ENCODE measurements around the gene ADGRG1.

Gene ADGRG1

DNA sequence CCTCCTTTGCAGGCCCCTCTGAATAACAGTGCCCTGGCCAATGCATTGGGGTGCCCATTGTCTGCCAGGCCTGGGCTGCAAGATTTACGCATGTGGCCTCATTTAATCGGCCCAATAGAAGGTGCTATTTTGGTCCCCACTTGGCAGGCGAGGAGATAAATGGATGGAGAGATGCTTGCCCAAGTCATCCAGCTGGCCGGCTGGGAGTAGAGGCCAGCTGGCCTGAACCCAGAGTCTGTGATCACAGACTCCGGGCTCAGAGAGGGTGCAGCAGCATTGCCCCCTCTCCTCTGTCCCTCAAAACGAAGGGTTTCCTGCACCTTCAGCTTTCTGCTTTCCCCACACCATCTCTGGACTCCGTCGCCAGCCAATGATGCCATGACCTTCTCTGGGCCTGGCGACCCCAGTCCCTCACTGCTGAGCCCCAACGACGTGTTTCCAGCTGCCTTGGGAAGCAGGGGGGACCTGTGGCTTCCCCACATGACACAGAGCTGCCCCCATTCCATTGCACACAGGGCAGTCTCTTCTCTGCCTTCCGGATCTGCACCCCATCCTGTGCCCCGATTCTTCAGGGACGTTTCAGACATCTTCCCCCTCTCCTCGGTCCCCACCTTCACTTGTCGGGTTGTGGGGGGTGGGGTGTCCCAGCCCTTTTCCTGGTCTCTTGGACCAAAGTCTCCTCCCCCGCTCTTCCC, 3.5 kb upstream of the ADGRG1 start:
- no peak for DNase-seq (ENCODE audit: low read depth)
- TF ChIP-seq, protein P1, sequence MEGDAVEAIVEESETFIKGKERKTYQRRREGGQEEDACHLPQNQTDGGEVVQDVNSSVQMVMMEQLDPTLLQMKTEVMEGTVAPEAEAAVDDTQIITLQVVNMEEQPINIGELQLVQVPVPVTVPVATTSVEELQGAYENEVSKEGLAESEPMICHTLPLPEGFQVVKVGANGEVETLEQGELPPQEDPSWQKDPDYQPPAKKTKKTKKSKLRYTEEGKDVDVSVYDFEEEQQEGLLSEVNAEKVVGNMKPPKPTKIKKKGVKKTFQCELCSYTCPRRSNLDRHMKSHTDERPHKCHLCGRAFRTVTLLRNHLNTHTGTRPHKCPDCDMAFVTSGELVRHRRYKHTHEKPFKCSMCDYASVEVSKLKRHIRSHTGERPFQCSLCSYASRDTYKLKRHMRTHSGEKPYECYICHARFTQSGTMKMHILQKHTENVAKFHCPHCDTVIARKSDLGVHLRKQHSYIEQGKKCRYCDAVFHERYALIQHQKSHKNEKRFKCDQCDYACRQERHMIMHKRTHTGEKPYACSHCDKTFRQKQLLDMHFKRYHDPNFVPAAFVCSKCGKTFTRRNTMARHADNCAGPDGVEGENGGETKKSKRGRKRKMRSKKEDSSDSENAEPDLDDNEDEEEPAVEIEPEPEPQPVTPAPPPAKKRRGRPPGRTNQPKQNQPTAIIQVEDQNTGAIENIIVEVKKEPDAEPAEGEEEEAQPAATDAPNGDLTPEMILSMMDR (IDR thresholded peaks at IDR 0.05; ENCODE audit: control insufficient read depth, extremely low read depth, insufficient read depth): no peak

DNA sequence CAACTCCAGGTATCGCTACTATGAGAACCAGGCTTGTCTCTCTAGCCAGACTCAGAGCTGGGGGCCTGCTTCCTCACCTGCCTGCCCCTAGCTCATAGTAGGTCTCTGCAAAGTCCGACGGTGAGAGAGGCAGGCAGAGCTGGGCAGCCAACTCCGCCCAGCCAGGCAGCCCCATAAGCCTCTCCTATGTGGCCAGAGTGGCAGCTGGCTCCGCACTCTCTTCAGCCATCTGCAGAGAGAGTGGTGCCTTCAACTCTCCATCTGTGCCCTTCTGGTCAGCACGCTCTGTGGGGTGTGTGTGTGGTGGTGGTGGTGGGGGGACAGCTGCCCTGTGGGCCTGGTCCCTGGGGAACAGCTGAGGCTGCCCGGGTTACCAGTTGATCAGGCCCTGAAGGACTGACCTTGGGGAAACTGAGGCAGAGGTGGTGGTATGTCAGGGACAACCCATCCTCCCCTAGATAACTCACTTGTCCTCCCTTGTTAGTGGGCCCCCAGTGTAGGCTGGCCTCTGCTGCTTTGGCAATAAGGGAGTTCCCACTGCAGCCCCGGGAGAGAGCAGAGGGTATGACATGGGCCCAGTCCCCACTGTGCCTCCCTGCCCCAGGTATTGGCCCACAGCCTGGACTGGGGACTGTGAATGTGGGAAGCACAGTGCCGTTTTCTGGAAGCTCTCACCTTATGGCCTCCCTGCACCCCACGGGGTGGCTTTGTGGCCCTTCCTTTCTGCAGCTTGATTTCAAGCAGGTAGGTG, 1.8 kb upstream of the ADGRG1 start:
- TF ChIP-seq, protein P1 (IDR thresholded peaks at IDR 0.05; ENCODE audit: control insufficient read depth, extremely low read depth, insufficient read depth): no peak
- DNase-seq (ENCODE audit: low read depth): no peak
- H3K4me3 ChIP-seq (ENCODE audit: low read depth, low read length): no peak overlapping the region

More for the DNA sequence above, 3.5 kb upstream of the ADGRG1 start:
- no peak overlapping the region for H3K4me3 ChIP-seq (ENCODE audit: low read depth, low read length)

DNA sequence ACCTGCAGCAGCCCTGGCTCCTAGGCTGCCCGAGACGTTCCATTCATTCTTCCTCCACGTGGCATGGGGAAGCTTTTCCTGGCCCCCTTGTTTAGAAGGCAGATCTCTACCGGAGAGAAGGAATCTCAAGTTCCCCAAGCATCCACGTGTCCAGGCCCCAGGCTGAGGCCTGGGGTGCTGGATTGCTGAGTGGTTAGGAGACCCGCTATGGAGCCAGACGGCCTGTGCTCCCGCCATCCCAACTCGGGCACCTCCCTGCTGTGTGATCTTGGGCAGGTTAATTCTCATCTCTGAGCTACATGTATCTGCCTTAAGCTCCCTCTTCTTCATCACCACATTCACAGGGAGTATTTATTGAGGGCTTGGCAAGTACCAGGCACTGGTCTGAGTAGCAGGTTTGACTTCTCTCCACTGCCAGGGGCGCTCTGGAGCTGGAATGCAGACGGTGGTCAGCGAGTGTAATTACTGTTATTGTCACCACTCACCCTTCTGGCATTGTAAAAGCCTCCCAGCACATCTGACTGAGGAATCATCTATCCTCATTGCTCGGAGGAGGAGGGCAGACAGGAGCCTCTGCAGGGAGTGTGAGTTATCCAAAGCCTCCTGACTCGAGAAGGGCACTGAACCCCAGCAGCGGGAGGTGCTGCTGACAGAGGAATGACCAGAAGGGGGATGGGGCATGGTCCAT, 1.1 kb upstream of the ADGRG1 start:
- TF ChIP-seq, protein P1 (IDR thresholded peaks at IDR 0.05; ENCODE audit: control insufficient read depth, extremely low read depth, insufficient read depth): no peak
- no peak for DNase-seq (ENCODE audit: low read depth)
- no peak overlapping the region for H3K4me3 ChIP-seq (ENCODE audit: low read depth, low read length)

DNA sequence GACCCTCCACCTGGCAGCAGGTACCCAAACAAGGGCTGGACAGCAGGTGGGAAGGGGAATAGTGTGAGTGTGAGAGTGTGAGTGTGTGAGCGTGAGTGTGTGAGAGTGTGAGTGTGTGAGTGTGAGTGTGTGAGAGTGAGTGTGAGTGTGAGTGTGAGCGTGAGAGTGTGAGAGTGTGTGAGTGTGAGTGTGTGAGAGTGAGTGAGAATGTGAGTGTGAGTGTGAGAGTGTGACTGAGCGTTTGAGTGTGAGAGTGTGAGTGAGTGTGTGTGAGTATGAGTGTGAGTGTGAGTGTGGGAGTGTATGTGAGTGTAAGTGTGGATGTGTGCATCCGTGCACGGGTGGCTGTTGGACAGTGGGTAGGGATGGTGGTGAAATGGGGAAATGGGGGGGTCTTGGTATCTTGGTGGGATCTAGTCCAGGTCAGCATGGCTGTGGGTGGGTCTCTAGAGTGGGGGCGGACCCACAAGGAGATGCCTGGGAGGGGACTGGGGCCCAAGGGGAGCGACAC, 408 bp downstream of the ADGRG1 start:
- TF ChIP-seq, protein P1 (IDR thresholded peaks at IDR 0.05; ENCODE audit: control insufficient read depth, extremely low read depth, insufficient read depth): no peak
- DNase-seq (ENCODE audit: low read depth): no peak
- no peak overlapping the region for H3K4me3 ChIP-seq (ENCODE audit: low read depth, low read length)

DNA sequence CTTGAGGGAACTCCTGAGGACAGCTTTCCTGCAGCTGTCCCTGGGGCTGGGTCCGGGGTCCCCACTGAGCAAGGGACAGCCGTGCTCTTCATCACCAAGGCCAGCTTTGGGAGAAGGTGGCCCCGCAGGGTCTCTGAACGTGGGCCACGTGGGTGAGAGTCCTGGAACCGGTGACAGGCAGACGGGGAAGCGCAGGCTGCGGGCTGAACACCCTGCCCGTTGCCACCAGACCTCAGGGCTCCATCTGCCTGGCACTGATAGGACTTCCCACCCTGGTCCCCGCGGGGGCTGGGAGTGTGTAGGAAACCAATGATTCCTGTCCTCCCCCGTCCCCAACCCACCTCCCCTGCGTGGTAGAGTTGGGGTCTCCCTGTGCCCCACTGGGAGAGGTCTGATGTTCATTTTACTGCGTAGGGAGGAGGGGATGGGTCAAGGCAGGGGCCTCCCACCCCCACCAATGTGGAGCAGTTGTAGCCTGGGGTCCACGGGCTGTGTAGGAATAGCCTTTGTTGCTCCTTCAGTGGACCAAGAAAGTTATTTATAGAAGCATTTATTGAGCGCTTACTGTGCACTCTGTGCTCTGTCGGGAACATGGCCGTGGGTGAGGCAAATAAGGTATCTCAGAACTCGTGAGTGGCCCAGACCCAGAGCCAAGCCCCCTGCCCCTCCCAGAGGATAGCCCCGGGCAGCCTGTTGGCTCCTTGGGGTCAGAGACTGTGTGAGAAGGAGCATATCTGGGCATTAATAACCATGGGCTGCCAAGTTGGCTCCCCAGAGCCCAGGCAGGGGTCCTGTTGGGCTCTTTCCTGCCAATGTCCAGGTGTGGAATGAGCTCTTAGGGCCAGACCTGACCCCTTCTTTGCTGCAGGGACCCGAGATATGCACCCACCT, 1.3 kb downstream of the ADGRG1 start:
- no peak overlapping the region for H3K4me3 ChIP-seq (ENCODE audit: low read depth, low read length)
- TF ChIP-seq, protein P1 (IDR thresholded peaks at IDR 0.05; ENCODE audit: control insufficient read depth, extremely low read depth, insufficient read depth): no peak
- no peak for DNase-seq (ENCODE audit: low read depth)

DNA sequence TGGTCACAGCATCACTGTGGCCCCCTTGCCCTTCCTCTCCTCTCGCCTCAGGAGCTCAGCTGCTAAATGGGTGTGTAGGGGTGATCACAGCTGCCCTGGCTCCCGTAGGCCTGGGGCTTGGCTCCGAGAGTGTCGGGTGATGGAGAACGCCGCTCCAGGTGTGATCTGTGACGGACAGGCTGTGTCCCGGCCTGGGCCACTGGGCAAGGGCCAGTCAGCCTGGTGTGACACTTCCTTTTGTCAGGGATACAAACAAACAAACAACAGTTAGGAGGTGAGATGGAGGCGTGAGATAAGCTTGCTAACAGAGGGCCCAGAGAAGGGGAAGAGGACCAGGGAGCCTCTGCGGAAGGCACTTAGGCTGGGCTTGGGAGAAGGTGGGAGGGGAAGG, 2.0 kb downstream of the ADGRG1 start:
- TF ChIP-seq, protein P1 (IDR thresholded peaks at IDR 0.05; ENCODE audit: control insufficient read depth, extremely low read depth, insufficient read depth): no peak
- no peak for DNase-seq (ENCODE audit: low read depth)
- H3K4me3 ChIP-seq (ENCODE audit: low read depth, low read length): no peak overlapping the region

Measured in LNCaP clone FGC (cell line).